Measurements from ENCODE around the gene NT5M.
A peak's percentile ranks its signal among the peaks of the same experiment; 100 is the strongest.

NT5M gene

DNA sequence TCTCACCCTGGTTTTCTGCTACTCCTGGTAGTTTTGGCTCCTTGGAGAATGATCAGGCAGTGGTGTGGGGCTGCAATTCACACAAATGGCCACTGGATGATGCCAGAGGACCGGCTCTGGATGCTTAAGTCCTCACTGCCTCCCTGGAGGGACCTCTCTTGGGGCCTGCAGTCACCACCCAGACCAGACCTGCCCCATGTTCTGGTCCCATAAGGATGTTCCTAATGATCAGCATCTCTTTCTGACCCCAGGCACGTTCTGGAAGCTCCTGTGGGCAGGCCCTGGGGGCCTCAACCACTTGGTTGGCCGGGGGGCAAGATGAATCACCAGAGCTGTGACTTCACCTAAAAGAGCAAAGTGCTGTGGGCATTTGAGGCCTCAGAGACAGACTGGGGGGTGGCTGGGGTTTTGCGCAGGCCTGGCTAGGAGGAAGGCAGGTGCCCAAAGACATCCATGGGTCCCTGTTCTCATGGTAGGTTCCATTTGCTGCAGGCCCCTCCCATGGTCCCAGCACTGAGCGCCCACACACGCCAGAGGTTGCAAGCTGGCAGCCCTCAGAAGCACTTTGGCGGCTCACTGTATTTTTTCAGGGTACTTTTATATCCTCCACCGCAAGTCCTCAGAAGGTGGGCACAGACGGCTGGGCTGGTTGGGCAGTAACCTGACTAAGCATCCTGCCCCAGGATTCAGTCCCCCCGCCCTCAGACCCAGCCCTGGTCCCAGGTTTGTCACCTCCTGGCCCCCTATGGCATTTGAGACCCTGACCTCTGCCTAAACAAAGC is 53.2 kb downstream of the NT5M start:
- DNase-seq, result peak; percentile 72 to 74

DNA sequence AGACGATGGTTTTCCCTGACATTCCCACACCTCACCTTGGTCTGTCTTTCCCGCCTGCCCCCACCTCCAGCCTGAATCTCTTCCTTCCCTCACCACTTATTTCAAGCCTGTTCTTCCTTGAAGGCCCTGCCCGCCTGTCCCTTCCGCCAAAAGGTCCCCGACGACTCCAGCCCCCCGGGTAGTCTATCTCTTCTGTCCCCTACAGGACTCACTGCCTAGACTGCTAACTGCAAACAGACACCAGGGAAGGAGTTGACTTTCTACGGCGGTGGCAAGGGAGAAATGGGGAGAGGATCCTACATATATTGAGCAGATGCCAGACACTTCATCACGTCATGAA is 53.7 kb downstream of the NT5M start:
- DNase-seq, result no peak

DNA sequence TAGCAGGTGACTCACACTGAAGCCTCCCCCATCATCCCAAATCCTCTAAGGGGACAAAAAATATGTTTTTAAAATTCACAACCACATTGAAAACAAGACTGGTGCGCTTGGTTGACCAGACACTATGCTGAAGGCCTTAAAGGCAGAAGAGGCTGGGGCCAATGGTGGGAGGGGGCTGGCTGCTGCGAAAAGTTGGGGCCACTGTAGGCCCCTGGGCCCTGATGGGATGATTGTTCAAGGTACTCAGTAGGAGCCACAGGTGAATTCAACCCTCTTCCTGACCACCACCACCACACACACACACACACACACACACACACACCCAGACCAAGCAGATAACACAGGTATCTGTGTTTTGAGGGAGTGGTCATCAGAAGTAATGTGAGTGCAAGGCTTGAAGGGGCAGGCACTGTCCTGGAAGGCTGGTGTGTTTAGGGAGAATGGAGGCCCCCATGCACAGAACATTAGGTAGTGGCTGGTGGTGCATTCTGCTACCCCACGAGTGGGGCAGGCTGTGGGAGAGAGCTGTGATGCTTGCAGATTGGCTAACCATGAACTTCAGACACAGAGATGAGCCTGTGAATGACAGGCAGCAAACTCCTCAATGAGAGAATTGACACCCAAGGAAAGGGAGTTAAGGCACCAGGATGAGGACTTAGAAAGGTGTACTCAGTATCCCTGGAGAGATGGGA is 55.0 kb downstream of the NT5M start:
- no peak for DNase-seq

DNA sequence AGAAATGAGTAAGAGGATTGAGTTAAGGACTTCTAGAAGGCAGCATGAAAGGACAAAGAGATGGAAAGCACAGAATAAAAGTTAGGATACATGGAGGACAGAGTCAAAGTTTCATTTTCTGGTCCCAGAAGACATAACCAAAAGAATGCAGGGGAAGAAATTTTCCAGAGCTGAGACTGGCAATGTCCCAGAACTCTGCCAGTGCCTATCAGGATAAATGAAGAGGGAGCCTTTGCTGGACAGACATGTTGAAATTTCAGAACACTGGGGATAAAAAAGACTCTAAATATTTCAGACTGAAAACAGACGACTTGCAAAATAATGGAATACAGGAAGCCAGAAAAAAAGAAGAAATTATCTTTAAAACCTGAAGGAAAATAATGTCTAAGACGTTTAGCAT is 55.7 kb downstream of the NT5M start:
- no peak for DNase-seq

DNA sequence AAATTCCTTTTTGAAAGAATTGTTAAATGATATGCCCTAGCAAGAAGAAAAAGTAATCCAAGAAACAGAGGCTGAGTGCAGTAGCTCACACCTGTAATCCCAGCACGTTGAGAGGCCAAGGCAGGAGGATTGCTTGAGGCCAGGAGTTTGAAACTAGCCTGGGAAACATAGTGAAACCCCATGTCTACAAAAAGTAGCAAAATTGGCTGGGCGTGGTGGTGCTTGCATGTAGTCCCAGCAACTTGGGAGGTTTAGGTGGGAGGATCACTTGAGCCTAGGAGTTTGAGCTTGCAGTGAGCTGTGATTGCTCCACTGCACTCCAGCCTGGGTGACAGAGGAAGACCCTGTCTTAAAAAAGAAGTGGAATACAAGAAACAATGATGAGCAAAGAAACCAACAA is 56.1 kb downstream of the NT5M start:
- no peak for DNase-seq

DNA sequence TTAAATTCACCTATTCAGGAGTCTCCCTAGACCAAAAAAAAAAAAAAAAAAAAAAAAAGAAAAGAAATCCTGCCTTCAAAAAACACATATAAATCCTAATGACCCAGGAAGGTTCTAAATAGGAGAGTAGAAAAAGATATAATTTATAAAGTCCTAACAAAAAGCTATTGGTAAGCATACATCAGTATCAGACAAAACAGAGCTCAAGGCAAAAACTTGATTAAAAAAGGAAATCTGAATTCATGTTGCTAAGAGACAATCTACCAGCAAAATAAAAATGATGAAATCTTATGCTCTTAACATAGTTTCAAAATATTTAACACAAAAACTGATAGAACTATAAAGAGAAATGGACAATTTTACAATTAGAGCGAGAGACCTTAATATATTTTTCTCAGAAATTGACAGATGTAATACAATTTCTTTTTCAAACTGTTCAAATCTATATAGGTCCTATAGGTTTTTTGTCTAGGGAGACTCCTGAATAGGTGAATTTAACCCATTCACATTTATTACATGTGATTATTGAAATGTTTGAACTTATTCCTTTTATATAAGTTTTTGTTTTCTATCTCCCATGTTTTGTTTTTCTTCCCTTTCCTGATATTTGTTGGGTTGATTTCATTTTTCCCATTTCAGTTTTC is 57.0 kb downstream of the NT5M start:
- DNase-seq, result no peak

DNA sequence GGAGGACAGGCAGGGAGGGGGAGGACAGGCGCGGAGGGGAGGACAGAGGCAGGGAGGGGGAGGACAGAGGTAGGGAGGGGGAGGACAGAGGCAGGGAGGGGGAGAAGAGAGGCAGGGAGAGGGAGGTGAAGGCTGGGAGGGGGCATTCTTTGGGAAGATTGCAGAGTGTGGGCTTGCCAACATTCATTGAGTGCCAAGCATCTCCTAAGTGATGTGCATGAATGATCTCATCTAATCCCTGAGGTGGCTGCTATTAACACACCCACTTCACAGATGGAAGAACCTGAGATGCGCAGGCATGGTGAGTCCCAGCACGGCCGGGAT is 58.3 kb downstream of the NT5M start:
- DNase-seq, result no peak

DNA sequence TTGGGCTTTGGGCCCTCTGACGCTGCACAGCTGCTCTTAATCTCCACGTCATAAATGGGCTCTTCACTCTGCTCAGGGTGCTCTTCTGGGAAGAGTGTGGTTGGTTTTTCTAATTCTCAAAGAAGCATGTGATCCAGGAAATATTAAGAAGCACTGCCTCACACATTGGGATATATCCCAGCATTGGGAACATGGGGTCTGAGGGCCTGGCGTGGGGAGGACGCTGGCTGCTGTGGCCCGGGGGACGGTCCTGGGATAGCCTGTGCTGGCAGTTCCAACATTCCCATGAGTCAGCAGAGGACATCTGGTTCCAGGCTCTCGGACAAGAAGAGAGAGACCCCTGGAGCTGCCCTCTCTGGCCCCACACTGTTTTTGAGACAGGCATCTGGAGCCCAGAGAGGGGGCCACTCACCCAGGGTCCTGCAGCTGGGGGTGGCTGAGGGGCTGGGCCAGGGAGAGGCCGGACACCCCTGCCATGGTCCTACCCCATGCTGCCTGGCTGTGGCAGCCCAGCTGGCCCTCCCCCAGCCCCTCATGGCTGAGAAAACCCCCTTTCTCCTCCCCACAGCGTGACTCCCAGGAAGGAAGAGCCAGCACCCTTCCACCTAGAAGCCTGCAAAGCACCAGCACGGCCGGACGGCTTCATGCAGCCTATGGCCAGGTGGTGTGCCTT is 58.8 kb downstream of the NT5M start:
- DNase-seq, result no peak

DNA sequence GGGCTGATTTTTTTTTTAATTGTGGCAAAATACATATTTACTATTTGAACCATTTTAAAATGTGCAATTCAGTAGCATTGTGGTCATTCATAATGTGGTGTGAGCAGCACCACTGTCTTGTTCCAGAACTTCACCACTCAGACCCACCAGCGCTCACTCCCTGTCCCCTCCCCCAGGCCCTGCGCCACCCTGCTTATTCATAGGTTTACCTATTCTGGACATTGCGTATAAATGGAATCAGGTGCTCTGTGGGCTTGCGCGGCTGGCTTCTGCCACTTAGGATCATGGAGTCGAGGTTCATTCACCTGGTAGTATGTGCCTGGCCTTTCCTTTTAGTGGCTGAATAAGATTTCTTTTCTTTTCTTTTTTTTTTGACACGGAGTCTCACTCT is 59.4 kb downstream of the NT5M start:
- no peak for DNase-seq

DNA sequence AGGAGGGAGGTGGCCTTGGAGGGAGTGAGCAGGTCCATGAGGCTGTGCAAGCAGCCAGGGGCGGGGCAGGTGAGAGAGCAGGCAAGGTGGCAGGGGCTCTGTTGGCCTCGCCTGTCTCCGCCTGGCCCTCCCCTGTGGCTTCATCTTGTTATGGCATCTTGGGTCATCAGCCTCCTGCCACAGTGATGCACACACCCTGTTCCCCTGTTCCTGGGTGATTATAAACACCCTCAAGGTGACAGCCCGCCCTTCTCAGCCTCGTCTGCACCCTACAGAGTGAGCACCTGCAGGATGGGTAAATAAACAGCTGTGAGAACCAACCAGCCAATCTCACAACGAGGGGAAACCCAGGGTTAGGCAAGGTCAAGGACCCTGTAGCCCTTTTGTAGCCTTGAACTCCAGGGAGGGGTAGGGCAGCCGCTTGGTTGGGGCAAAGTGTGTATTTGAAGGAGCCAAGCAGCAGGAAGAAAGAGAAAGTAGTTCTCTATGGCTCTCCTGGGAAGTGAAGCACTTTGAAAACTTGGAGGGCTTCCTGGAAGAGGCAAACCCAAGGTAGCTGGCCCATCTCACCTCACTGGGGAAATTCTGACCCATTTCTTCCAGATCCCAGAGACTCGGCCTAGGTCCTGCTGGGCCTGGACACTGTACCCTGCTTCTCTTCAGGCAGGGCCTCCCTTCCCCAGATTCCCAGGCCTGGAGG is 60.6 kb downstream of the NT5M start:
- DNase-seq, result no peak

DNA sequence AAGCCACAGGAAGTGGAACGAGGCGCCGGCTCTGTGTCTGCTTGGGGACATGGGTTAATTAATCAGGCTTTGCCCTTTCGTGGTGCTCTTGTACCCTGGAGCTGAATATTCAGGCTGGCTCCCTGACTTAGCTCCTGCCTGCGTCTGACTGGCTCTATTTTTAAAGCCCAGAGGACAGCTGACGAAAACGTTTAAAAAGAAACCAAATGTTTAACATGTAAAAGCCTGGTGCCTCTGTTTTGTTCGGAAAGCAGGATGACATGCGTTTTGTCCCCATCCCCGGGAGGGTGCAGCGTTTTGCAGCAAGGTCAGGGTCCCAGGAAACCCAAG is 61.1 kb downstream of the NT5M start:
- no peak for DNase-seq

DNA sequence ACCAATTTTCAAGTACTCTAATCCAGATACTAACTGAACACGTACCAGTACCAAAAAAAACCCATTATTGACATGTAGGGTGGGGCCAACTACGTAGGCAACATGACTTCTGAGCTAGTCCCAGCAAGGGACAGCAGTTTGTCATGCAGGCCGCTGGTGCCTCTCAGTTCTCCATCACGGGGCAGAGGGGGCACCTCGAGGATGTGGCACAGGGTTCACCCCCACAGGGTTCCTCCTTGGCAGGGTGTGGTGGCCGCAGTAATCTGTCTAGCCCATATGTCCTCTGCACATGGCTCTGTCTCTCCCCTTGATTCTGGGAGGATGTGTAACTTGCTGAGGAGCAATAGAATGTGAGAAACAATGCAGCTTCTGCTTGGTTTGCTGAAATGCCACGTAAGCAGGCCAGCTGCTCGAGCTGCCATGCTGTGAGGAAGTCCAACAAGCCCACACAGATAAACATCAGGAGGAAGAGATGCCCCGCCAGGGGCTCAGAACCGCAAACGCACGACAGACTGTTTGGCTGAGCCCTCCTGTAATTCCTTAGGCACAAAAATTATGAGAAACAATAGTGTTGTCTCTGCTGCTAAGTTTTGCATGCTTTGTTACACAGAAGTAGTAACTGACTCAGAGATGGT is 62.4 kb downstream of the NT5M start:
- DNase-seq, result no peak

DNA sequence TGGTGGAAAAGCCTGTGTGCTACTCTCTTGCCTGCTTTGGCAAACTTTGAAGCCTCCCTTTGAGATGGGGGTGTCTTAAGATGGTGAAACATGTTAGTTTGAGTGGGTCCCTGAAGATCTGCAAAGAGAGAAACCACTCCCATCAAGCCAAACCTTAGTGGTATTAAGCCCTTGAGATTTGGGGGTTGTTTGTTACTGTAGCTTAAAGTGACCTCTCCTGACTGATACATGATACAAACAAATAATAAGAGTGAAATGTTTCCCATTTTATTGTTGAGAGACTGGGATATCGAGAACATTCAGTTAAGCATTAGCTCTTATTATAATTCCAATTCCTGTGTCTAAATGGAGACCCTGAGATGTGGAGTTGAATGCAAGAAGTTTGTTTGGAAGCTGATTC is 63.1 kb downstream of the NT5M start:
- no peak for DNase-seq

DNA sequence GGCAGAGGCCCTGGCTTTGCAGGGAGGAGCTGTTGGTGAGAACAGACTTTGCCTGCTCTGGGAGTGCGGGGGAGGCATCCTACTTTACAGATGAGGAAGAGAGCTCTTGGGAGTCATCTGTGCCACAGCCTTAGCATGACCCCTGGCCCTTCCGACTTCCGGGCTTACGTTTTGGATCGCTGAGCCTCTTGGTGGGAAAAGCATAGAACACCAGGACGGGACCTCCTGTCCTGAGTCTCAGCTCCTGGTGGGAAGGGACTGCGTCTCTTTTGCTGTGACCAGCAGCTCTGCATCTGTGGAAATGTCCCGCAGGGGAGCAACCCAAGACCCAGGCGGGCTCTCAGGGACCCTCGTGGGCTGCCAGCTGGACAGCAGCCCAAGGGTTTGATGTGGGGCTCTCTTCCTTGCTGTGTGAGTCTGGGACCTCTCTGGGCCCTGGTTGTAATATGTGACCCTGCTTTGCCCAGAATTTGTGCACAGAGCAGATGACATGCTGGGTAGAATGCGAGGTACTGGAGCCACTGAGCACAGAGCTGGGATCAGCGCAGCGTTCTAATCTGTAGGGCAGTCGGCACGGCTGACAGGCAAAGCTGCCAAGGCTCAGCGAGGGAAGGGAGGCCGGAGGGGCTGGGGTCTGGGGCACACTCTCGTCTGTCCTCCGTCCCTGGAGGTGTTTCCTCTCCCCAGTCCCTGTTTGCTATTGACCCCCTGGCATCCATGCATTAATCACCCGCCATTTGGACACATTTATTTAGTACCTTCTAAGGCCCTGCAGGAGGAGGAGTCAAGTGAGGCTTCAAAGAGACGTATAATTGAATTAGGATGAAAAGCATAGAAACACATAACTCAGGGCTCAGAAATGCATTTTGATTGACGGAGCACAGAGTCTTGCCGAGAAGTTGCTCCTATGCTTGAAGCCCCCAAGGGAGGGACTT is 64.0 kb downstream of the NT5M start:
- DNase-seq, result no peak

DNA sequence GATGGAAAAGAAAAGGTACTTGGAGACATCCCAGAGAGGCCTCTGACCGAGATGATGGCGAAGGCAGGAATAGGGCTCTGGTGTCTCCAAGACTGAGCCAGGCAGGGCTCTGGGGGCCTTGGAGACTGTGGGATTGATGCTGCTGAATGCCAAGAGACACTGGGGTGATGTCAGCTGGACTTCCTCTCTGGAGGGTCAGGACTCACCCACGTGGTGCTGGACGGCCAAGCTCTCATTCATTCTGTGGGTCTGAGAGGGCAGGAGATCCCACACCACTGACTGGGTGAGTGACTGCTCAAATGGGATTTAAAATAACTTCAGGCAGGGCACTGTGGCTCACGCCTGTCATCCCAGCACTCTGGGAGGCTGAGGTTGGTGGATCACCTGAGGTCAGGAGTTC is 64.8 kb downstream of the NT5M start:
- DNase-seq, result no peak

DNA sequence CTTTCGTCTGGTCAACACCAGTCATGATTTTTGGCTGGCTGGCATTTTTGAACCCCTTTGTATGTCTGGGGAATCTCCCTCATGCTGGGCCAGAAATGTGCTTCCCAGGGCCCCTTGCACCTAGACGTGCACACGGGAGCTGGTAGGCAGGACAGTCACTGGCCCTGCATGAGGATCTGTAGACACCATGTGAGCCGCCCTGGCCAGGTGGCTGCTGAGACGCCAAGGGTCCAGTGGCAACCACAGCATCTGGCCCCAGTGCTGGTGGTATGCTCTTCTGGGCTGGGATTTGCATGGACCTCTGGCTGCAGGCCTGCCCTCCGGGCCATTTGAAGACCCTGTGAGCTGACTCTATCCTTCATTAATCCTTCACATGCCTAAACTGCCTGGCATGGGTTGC is 67.5 kb downstream of the NT5M start:
- no peak for DNase-seq

DNA sequence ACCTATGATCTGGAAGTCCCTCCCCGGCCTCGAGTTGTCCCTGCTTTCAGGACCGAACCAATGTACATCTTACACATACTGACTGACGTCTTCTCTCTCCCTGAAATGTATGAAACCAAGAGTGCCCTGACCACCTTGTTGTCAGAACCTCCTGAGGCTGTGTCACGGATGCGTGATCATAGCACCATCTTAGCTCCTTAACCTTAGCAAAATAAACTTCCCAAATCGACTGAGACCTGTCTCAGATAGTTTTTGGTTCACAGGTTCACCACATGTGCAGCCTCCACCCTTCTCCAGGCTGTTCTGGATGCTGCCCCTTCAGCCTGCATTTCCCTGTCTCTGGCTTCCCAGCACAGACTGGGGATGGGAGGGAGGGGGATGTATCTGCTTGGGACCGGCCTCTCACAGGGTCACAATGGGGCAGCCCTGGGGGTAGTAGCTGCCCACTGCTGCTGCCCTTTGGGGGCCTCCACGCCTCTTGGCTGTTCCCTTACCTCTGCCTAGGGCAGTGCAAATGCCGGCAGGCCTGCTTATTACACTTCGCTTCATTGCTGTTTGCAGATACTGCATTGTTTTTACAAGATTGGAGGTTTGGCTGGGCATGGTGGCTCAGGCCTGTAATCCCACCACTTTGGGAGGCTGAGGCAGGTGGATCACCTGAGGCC is 69.8 kb downstream of the NT5M start:
- DNase-seq, result no peak

DNA sequence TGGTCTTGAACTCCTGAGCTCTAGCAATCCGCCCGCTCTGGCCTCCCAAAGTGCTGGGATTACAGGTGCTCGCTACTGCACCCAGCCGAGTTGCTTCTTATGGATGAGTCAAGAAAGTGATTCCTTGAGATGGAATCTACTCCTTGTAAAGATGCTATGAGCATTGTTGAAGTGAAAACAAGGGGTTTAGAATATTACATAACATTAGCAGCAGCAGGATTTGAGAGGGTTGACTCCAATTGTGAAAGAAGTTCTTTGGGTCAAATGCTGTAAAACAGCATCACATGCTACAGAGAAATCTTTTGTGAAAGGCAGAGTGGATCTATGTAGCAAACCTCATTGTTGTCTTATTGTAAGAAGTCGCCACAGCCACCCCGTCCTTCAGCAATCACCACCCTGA is 72.7 kb downstream of the NT5M start:
- DNase-seq, result no peak

DNA sequence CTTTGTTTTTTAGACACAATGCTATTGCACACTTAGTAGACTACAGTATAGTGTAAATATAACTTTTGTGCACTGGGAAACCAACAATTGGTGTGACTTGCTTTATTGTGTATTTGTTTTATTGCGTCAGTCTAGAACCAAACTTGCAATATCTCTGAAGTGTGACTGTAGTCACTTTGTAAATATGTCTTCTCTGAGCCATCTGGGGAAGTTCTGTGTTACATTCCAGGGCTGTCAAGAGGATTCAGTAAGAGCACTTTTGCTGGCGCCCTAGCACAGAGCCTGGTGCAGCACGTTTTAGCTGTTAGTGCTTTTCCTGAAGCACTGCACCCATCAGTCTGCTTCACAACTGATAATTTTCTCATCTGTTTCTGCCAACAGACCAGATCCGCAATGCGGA is 73.2 kb downstream of the NT5M start:
- no peak for DNase-seq

DNA sequence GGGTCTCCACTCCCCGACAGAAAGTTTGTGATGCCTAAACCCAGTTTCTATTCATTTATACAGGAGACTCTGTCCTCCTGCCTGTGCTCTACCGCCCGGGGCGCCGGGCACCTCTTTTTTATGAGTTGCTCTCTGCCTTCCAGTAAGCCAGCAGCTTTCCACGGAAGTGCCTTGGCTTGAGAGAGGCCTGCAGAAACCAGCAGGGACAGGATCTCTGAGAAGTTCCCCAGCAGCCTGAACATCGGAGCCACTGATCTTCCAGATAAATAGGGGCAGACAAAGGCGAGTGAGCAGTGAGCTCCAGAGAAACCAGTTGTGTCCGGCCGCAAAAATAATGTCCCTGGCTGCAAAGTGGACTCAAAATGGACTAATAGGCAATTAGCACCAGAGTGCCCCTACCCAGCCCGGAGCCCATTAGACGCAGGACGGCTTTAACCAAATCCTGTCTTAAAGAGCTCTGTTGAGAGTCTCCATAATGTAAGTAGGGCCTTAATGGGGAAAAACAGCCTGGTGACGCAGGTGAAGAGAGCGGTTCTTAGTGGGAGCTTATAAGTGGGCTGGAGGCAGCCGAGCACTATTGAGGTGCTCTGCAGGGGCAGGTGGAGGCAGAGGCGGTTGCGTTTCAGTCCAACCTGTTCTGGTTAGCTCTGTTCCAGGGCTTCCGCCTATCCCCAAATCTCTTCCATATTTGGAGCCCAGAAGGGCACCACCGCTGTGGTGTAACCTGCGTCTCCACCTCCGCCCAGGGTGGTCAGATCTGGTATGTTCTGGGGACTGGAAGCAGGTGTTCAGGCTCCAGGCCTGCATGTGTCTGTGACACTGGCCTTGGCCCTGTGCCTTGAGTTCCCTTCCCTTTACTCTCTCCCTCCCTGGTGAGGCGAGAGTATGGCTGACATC is 74.1 kb downstream of the NT5M start:
- no peak for DNase-seq

Measured in stimulated activated CD4-positive, alpha-beta T cell treated with anti-CD3 and anti-CD28 coated beads, Interleukin-2, amount 100 ng/mL, for 24 hours (primary cell).